ENCODE data around the gene GSAP. TPM values are rescaled to one million over a fixed set of nuclear protein-coding genes. Genes with fewer than 3 reads are reported as not detected.

The GSAP gene
- total RNA-seq, 2 donors from 2014 or later: 3.7 to 7.7 TPM

- H3K27me3 ChIP-seq: no peaks in the 10 kb centered on the region
- H3K36me3 ChIP-seq: no peaks in the 10 kb centered on the region
- H3K27ac ChIP-seq: no peak overlapping the region
- no peaks in the 10 kb centered on the region for H3K4me1 ChIP-seq
- H3K9me3 ChIP-seq: no peaks in the 10 kb centered on the region
- intact Hi-C loops (cut with DNase I): no loop called here
- H3K9ac ChIP-seq (ENCODE audit: low read depth in 2 of 2, low read length in 2 of 2): no peak overlapping the region
- no peak for DNase-seq
- no peak for TF ChIP-seq CTCF (IDR thresholded peaks at IDR 0.05)
- no peak overlapping the region for H3K4me3 ChIP-seq
Observed at GRCh38 chr7:77318019-77318418, 98.1 kb downstream of the GSAP start.

- Histone ChIP-seq H3K4me1 (no peaks in the 10 kb centered on the region), H3K9ac (ENCODE audit: low read depth in 2 of 2, low read length in 2 of 2) (no peak overlapping the region), H3K4me3 (no peak overlapping the region), H3K27me3 (no peaks in the 10 kb centered on the region), H3K36me3 (no peaks in the 10 kb centered on the region), H3K27ac (no peak overlapping the region), H3K9me3 (no peaks in the 10 kb centered on the region)
- DNase-seq: no peak
- no peak for TF ChIP-seq CTCF (IDR thresholded peaks at IDR 0.05)
- intact Hi-C loops (cut with DNase I): no loop called here
Observed at GRCh38 chr7:77316219-77316978, 99.8 kb downstream of the GSAP start.

- Histone ChIP-seq H3K9me3 (no peaks in the 10 kb centered on the region), H3K9ac (ENCODE audit: low read depth in 2 of 2, low read length in 2 of 2) (no peak overlapping the region), H3K4me1 (no peaks in the 10 kb centered on the region), H3K36me3 (no peaks in the 10 kb centered on the region), H3K4me3 (no peak overlapping the region), H3K27me3 (no peaks in the 10 kb centered on the region), H3K27ac (no peak overlapping the region)
- intact Hi-C loops (cut with DNase I): no loop called here
- no peak for DNase-seq
- no peak for TF ChIP-seq CTCF (IDR thresholded peaks at IDR 0.05)
Observed at GRCh38 chr7:77315182-77315591, 101.0 kb downstream of the GSAP start.

GRCh38 chr7:77313876-77314480 lies 102.2 kb downstream of the GSAP start:
- H3K36me3 ChIP-seq: no peaks in the 10 kb centered on the region
- no peak overlapping the region for H3K4me3 ChIP-seq
- DNase-seq: no peak
- no peak for TF ChIP-seq CTCF (IDR thresholded peaks at IDR 0.05)
- intact Hi-C loops (cut with DNase I): no loop called here
- no peaks in the 10 kb centered on the region for H3K4me1 ChIP-seq
- no peak overlapping the region for H3K27ac ChIP-seq
- H3K27me3 ChIP-seq: no peaks in the 10 kb centered on the region
- no peaks in the 10 kb centered on the region for H3K9me3 ChIP-seq
- no peak overlapping the region for H3K9ac ChIP-seq (ENCODE audit: low read depth in 2 of 2, low read length in 2 of 2)

- no peak for TF ChIP-seq CTCF (IDR thresholded peaks at IDR 0.05)
- Histone ChIP-seq H3K4me3 (no peak overlapping the region), H3K27ac (no peak overlapping the region), H3K4me1 (no peaks in the 10 kb centered on the region), H3K9me3 (no peaks in the 10 kb centered on the region), H3K27me3 (no peaks in the 10 kb centered on the region), H3K36me3 (no peaks in the 10 kb centered on the region), H3K9ac (ENCODE audit: low read depth in 2 of 2, low read length in 2 of 2) (no peak overlapping the region)
- intact Hi-C loops (cut with DNase I): no loop called here
- DNase-seq: no peak
Observed at GRCh38 chr7:77313085-77313484, 103.1 kb downstream of the GSAP start.

Measured in colonic mucosa (tissue), 4 donors.